ENCODE data around the gene GRIFIN.
"Not testable (repeated sequence)": the region's sequence is repeated elsewhere in the genome, so short reads cannot be mapped to it uniquely, and the experiment has no call there.

GRIFIN gene

GRCh38 chr7:2480070-2480408 is 3.8 kb upstream of the GRIFIN start:
- in situ Hi-C loops (cut with MboI; ENCODE audit: low sequenced_read_pairs), result no loop called here

DNA sequence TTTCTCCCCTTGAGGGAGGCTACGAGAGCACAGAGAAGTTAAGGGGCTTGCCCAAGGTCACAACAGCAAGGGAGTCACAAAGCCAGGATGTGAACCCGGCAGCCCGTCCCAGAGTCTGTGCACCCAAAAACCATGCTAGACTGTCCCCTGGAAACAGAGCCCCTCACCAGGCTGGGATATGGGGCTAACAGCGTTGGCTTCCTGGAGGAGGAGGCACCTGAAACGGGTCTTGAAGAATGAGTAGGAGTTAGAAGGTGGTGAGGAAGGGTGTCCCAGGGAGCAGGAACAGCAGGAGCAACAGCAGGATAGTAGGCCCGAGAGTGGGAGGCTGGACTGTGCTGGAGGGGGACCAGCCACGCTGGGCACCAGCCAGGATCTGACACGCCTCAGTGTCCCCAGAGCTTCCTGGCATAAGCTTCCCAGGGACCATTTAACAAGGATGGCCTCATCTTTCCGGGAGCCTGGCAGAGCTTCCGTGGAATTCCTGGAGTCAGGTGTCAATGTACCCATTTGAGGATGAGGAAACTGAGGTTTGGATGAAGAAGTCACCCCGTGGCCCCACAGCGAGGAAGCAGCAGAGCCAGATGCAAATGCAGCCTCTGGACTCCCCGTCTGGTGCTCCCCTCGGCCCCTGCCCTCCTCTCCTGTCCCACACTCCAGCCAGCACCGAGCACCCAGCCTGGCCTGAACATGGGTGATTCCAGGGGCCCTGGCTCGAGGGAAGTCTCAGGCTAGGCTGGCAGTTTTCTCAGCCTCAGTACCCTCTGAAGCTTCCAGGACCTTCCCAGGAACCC is 3.3 kb upstream of the GRIFIN start:
- in situ Hi-C loops (cut with MboI; ENCODE audit: low sequenced_read_pairs), result no loop called here

DNA sequence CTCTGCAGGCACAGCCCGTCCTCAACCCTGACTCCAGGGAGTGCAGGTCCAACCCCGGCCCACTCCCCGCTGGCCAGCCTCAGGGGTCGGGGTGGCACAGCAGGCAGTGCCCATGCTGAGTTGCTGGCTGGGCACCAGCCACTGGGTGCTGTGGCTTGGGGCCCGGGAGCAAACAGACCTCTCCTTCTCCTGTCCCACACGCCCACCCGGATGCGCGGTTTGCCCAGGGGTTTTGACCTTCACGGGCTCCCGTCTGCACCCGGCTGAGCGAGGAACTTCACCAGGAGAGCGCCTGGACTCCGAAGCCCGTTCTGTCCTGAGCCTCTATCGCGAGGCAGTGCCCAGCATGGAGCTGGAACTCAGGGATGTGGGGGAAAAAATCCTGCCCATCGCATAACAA is 2.6 kb upstream of the GRIFIN start:
- in situ Hi-C loops (cut with MboI; ENCODE audit: low sequenced_read_pairs), result no loop called here

DNA sequence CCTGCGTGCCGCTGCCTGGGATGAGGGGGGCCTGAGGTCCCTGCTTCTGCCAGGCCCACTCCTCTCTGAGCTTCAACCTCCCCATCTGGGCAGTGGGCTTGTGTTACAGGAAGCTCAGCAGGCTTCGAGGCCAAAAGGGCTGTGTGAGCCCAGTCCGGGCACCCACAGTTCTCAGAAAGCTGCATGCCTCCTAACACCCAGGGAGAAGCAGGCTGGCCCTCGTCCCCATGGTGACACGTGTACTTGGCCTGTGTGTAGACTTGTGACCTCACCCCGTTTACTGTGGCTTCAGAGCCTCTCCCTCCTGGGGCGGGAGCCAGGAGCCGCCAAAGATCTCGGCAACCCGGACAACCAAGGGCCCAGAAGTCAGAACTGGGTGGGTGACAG is 2.2 kb upstream of the GRIFIN start:
- in situ Hi-C loops (cut with MboI; ENCODE audit: low sequenced_read_pairs), result no loop called here

DNA sequence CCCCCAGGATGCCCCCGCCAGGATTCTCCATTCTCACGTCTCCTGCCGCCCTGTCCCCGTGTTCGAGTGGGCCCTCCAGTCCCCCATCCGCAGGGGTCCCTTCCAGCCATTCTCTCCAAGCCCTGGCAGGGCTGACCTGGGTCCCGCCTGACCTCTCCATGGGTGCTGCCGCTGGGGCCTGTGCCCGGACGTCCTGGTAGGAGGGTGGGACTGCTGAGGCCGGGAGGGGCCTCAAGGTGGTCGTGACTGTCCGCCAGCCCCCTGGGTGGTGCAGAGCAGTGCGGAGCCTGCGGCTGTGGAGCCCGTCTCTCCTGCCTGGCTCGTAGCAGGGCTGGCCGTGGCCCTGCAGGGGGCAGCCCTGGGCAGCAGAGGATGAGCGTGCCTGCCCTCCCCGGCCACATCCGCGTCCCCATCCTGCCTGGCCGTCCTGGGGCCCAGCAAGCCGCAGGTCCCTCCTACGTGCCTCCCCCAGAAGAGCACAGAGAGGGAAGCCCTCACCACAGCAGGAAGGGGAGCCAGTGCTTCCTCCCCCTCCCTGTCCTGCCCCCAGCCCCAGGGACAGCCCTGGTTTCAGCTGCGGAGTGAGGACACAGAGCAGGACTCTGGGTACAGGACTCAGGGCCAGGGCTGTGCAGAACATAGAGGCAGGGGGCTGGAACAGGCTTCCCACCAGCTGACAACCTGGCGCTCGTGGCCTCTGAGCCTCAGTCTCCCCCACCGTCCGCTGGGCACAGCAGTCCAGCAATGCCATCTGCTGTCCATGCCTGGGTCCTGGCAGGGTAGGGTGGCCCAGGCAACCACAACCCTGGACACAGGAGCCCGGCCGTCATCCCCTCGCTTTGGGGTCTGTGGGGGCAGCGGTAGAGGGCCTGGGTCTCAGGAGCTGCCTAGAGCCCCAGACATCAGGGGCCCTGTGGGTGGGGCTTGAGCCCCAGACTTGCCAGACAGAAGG is 1.5 kb upstream of the GRIFIN start:
- in situ Hi-C loops (cut with MboI; ENCODE audit: low sequenced_read_pairs), result no loop called here

DNA sequence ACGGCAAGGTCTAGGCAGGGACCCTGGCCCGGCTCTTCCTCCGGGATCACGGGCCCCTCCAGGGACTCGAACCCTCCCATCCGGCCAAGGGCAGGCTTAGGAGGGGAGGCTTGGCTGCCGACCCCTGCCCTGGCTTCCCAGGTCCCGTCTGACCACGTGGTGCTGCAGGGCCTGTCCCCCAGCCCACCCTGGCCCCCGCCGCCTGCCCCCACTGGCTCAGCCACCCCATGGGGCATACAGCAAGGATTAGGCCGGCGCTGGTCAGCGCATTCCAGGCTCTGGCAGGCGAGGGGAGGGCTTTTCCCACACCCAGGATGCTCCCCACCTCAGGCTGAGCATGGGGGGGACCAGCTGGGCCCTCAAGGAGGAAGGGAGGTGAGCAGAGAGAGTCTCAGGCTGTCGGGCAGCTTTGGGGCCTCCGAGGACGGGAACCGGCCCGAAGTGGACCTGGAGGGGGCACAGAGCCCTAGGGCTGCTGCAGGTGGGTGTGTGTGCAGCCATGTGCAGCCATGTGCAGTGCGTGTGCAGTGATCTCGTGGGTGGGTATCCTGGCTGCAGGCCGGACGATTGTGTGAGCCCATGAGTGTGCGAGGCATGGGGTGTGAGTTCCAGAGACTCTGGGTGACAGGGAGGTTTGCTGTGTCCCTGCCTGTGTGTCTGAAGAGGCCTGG is 713 bp upstream of the GRIFIN start:
- in situ Hi-C loops (cut with MboI; ENCODE audit: low sequenced_read_pairs), result no loop called here

- in situ Hi-C loops (cut with MboI; ENCODE audit: low sequenced_read_pairs), result no loop called here
These were observed 551 bp downstream of the GRIFIN start for GRCh38 chr7:2475678-2476015.

GRCh38 chr7:2474813-2475677 is 1.2 kb downstream of the GRIFIN start:
- in situ Hi-C loops (cut with MboI; ENCODE audit: low sequenced_read_pairs), result no loop called here

DNA sequence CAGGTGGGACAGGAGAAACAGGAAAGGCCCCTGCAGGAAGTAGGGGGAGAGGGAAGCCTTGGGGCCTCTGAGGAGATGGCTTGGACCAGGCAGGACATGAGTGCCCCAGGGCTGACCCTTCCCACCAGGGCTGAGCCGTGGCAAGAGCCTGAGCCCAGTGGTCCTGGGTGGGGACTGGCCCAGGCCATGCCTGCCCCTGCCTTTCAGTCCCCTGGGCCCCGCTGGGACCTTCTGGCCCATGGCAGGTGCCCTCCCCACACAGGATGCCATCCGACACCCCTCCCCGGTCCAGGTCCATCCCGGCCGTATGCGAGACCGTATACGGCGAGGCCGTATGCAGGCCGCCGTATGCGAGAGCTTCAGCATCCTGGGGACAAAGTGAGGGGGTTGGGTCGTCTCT is 2.0 kb downstream of the GRIFIN start:
- in situ Hi-C loops (cut with MboI; ENCODE audit: low sequenced_read_pairs), result no loop called here

GRCh38 chr7:2473496-2474180 is 2.6 kb downstream of the GRIFIN start:
- in situ Hi-C loops (cut with MboI; ENCODE audit: low sequenced_read_pairs), result no loop called here

DNA sequence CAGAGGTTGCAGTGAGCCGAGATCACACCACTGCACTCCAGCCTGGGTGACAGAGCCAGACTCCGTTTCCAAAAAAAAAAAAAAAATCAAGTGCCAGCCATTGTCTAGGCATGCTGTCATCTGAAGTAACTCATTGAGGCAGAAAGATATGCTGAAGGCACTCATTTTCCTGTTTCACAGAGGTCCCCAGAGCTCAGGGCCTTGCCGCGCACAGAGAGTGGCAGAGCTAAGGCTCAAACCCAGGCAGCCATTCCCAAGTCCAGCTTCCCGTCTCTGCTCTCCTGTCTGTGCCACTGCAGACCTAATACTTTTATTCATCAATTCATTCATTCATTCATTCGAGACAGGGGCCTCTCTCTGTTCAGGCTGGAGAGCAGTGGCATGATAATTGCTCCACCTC is 3.5 kb downstream of the GRIFIN start:
- in situ Hi-C loops (cut with MboI; ENCODE audit: low sequenced_read_pairs), result no loop called here

DNA sequence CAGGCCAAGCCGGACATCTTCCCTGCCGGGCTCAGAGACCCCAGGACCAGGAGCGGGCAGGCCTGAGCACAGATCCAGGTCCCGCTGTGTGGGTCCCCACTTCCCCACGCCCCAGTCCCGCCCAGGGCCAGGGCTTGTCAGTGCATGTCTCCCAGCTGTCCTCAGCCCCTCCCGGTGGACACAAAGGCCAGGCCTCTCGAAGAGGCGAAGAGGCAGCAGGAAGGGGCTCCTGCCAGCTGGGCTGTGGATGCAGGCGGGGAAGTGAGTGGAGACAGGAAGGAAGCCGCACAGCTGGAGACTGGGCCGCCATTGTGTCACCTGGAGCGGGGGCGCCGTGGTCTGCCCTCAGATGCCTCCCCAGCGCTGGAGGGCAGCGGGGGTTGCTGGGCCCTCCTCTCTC is 4.8 kb downstream of the GRIFIN start:
- in situ Hi-C loops (cut with MboI; ENCODE audit: low sequenced_read_pairs), result no loop called here

DNA sequence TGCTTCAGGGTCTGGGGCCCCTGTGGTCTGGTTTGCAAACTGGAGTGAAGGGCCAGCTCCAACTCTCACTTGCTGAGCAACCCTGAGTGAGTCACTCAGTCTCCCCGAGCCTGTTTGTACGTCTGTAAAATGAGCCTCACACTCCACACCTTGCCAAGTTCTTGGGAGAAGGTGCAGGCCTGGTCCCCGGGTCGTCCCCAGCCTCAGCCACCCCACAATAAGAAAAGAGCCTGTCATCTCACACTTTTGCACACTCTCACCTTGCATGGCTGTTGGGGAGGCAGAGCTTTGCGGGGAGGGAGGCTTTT is 5.2 kb downstream of the GRIFIN start:
- in situ Hi-C loops (cut with MboI; ENCODE audit: low sequenced_read_pairs), result no loop called here

DNA sequence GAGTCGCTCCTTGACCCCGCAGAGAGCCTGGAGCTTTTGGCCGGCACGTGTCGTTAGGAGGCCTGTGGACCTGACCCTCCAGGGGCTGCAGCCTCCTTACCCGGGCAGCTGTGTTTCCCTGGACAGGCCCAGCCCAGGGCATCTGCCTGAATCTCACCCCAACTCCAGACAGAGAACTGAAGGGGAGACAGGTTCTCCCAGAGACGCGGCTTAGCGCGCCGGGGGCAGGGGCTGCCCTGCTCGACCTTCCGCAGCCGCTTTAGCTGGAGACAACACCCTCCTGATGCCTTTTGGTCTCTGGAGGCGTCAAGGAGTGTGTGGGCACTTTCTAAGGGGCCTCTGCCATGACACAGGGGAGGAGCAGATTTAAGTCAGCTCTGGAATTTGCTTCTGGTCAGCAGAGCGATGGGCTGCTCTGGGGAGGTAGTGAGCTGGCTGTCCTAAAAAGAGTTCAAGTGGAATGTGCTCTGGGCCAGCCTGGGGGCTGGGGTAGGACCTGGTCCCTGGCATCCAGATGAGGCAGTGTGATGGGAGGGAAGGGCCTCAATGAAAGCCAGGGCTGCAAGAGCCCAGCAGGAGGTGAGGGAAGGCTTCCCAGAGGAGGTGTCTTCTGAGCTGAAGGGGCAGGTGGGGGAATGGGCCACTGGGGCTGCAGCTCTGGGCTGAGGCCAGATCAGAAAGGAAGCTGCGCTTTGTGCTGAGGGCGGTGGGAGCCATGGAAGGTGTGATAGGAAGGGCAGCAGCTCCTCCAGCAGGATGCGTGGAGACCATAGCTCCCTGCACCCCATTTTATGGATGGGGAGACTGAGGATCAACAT is 5.8 kb downstream of the GRIFIN start:
- in situ Hi-C loops (cut with MboI; ENCODE audit: low sequenced_read_pairs), result no loop called here

- in situ Hi-C loops (cut with MboI; ENCODE audit: low sequenced_read_pairs), result not testable (repeated sequence)
These were observed 6.6 kb downstream of the GRIFIN start for GRCh38 chr7:2469460-2470203.

DNA sequence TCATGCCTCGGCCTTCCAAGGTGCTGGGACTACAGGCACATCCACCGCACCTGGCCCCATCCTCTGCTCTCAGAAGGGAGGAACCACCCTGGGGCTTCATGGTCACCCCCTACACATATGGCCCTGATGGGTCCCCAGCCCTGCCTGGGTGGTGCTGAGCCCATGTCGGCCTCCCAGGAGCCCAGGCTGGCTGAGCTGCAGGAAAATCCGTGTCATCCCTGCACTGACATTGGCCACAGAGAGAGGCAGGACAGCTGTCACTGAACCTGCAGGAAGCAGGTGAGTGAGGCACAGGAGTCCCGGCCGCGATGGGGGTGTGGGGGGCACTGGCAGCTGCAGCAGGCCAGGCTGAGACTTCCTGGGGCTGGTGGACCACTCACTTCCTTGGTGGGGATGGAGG is 8.0 kb downstream of the GRIFIN start:
- in situ Hi-C loops (cut with MboI; ENCODE audit: low sequenced_read_pairs), result no loop called here

DNA sequence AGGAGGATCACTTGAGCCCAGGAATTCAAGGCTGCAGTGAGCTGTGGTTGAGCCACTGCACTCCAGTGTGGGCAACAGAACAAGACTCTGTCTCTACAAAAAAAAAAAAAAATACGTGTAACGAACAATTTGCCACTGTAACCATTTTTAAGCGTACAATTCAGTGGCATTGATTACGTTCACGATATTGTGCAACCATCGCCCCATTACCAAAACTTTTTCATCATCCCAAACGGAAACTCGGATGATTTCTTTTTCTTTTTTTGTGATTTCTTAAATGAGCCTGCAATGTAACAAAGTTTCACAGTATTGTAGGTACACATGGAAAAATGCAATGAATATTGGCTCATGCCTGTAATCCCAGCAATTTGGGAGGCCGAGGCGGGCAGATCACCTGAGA is 9.5 kb downstream of the GRIFIN start:
- in situ Hi-C loops (cut with MboI; ENCODE audit: low sequenced_read_pairs), result no loop called here

GRCh38 chr7:2465928-2466327 is 10.3 kb downstream of the GRIFIN start:
- in situ Hi-C loops (cut with MboI; ENCODE audit: low sequenced_read_pairs), result no loop called here

DNA sequence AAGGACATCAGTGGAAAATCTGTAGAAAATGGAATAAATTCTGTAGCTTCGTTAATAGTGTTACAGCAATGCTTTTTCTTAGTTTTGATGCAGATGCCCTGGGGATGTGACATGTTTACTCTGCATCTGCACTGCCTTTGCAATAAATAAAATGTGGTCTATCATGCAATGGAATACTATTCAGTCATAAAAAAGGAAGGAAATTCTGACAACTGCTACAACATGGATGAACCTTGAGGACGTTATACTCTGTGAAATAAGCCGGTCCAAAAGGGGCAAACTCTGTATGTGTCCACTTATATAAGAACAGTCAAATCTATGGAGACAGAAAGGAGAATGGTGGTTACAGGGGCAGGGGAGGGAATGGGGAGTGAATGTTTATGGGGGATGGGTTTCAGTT is 13.5 kb downstream of the GRIFIN start:
- in situ Hi-C loops (cut with MboI; ENCODE audit: low sequenced_read_pairs), result no loop called here
